Measurements from ENCODE around the gene FLT3LG.
A peak's percentile ranks its signal among the peaks of the same experiment; 100 is the strongest.

Gene FLT3LG

DNA sequence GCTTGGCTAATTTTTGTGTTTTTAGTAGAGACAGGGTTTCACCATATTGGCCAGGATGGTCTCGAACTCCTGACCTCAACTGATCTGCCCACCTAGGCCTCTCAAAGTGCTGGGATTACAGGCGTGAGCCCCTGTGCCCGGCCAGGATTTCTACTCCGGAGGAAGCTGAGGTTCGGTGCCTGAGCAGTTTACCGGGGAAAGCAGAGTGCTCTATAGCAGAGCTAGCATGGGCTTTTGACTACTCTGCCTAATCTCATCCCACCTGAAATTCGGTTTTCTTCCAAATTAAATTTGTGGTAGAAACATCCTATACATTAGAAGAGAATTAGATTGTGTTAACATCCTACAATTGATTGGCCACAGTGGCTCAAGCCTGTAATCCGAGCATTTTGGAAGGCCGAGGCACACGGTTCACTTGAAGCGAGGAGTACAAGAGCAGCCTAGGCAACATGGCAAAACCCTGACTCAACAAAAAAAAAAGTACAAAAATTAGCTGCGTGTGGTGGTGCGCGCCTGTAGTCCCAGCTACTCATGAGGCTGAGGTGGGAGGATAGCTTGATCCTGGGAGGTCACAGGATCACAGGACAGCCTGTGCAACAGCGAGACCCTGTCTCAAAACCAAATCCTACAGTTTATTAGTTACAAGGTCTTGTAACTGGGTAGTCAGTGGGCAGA is 15.0 kb downstream of the FLT3LG start:
- DNase-seq (ENCODE audit: low read depth): no peak

DNA sequence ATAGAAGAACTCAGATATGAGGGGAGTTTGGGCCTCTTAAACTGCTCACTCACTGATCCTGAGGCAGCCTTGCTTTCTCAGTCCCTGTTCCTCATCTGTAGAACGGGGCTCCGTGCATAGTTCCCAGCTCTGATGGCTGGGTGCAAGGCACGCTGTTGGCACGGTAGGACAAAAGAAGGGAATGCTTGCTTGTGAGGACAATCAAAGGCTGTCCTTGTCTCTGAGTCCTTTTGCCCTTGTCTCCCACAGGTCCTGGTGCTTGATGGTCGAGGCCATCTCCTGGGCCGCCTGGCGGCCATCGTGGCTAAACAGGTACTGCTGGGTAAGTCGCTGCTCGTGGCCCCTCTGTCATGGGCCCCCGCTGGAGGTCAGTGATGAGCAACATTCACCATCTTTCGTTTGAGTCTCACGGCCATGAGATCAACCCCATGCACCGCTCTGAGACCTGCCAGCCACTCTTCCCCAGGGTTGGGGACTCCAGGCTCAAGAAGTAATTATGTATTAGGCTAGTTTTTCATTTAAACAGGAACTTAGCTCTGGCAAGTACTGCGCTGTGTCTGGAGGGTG is 15.7 kb downstream of the FLT3LG start:
- DNase-seq (ENCODE audit: low read depth): no peak

DNA sequence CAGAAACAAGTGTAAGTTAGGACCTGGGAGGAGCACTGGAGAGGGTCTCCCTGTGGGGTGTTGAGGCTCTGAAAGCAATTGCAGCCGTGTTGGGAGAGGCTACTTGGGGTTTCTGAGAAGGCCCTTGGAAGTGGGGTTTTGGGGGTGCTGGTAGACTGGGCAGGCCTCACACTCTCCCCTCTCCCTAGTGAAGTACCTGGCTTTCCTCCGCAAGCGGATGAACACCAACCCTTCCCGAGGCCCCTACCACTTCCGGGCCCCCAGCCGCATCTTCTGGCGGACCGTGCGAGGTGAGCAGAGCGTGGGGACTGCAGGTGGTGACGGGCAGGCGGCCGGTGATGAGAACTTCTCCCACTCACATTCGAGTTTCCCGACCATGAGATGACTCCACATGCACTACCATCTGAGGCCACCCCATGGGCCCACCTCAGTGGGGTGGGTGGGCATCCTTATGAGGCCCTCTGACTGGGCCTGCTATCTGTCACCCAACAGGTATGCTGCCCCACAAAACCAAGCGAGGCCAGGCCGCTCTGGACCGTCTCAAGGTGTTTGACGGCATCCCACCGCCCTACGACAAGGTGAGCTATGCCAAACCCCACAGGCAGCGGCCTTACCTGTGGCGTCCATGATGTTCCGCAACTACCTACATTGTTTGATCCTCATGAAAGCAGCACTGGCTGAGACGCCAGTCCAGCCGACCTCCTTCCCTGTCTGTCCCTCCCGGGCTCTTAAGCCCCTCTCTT is 16.4 kb downstream of the FLT3LG start:
- DNase-seq (ENCODE audit: low read depth): no peak

DNA sequence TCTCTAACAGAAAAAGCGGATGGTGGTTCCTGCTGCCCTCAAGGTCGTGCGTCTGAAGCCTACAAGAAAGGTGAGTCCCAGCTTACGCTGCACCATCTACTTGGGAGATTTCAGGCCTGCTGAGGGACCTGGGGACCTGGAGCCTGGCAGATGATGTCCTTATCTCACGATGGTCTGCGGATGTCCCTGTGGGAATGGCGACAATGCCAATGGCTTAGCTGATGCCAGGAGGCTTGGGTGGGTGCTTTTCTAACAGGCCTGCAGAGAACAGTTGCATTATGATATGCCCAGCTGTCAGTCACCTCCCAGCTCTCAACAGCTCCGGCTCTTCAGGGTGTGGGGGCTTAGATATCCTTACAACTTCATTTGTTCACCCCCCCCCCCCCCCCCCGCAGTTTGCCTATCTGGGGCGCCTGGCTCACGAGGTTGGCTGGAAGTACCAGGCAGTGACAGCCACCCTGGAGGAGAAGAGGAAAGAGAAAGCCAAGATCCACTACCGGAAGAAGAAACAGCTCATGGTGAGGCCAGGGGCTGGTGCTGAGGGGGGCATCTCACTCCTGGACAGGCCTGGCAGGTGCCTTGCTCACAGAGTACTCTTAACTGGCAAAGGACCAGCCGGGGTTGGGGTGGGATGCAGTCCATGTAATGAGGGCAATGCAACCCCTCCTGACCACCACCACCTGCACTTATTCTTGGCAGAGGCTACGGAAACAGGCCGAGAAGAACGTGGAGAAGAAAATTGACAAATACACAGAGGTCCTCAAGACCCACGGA is 17.2 kb downstream of the FLT3LG start:
- no peak for DNase-seq (ENCODE audit: low read depth)

DNA sequence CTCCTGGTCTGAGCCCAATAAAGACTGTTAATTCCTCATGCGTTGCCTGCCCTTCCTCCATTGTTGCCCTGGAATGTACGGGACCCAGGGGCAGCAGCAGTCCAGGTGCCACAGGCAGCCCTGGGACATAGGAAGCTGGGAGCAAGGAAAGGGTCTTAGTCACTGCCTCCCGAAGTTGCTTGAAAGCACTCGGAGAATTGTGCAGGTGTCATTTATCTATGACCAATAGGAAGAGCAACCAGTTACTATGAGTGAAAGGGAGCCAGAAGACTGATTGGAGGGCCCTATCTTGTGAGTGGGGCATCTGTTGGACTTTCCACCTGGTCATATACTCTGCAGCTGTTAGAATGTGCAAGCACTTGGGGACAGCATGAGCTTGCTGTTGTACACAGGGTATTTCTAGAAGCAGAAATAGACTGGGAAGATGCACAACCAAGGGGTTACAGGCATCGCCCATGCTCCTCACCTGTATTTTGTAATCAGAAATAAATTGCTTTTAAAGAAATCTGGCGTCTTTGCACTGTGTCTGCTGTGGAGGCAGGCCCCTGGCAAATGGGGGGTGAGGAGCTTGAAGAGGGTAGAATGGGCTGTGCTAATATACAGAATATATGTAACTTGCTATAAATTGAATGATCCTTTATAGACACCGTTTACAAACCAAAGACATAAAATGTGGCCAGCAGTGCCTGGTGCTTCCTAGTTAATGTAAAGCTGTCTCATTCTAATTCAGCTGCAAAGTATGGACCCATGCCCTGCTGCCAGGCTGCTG is 18.0 kb downstream of the FLT3LG start:
- no peak for DNase-seq (ENCODE audit: low read depth)

DNA sequence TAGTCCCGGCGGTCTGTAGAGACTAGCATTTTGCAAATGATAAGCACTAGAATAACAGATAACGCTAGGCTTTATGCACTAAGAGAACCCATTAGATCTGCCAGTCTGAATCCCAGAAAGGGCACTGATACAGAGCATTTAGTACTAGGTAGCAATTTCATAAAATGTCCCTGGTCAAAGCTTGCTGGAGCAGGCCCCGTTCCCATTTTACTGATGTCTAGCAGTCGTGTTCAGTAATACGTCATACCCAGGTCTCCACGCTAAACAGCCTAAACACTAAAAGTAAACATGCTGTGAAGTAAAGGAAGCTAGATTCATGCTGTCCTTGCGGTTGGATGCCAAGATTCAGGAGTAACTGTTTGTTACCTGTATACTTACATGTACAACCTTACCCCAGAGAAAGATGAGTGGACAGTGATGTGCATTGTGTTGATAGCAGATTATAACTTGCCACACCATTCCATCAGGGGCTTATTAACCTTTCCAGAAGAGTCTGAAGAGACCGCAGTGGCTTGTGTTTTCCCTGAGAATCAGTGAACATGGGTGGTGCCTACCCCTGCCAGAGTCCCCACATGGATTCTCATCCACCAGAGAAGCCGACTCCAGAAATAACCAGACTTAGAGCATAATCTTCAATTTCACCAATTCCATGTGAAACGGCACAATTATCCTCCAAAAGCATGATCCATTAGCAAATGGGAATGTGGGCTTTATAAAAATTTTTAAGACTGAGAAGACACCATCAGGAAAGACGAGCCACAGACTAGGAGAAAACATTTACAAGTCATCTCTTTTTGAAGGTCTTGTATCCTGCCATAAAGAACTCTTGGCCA is 18.8 kb downstream of the FLT3LG start:
- DNase-seq (ENCODE audit: low read depth): no peak

DNA sequence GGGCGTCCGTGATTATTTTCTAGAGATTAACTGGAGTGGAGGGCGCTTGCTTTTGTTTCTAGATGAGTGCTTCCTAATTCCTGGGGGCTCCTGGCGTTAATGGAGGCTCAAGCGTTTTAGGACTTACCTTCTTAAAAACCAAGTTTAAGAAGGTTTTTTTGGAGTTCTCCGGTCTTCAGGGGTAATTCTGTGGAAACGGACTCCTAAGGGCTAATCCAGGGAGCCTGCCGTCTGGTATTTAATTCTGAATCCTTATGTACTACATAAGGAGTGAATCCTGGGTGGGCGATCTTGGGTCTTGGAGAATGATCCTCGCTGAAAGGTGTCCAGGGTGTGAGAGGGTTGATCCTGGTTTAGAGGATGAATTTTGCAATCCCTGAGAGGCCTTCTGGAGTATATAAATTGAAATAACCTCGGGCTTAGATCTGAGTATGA is 22.6 kb downstream of the FLT3LG start:
- no peak for DNase-seq (ENCODE audit: low read depth)

DNA sequence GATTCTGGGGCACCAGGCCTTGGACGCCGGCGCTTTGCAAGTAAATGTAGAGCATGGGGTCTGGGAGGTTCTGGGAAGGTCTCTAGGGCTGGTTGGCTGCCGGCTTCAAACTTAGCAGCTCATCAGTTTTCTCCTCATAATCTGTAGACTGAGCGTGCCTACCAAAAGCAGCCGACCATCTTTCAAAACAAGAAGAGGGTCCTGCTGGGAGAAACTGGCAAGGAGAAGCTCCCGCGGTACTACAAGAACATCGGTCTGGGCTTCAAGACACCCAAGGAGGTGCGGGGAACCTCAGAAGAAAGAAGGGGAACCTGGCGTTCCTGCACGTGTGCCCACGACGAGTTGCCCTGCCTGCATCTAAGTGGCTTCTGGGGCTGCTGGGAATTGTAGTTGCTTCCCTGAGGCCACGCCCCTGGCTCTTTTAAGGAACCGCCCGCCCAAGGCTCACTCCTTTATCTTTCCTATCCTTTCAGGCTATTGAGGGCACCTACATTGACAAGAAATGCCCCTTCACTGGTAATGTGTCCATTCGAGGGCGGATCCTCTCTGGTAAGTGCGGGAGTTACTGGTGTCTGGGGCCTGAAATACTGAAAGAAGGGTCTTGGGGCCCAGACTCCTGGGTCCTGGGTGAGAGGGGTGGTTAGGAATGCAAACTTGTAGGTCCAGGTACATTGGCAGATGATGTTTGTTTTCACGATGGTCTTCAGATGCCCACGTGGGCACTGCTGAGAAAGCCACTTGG is 23.2 kb downstream of the FLT3LG start:
- DNase-seq (ENCODE audit: low read depth): peak; percentile 41

DNA sequence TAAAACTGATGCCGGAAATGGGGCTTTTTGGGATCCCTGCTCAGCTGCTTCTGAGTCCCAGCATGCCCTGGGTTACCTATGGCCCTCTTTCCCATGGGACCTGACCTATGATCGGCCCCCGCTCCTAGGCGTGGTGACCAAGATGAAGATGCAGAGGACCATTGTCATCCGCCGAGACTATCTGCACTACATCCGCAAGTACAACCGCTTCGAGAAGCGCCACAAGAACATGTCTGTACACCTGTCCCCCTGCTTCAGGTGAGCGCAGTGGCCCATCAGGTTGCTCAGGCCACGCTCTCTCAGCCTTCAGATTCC is 23.7 kb downstream of the FLT3LG start:
- no peak for DNase-seq (ENCODE audit: low read depth)

DNA sequence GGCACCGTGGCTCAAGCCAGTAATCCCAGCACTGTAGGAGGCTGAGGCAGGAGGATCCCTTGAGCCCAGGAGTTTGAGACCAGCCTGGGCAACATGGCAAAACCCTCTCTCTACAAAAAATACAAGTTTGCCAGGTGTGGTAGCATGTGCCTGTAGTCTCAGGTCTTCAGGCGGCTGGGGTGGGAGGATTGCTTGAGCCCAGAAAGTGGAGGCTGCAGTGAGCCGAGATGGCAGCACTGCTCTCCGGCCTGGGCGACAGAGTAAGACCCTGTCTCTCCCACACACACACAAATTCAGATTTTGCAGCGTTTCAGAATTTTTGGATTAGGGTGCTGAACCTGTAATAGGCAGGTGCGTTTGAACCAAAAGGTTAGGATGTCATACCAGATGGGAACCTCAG is 24.5 kb downstream of the FLT3LG start:
- no peak for DNase-seq (ENCODE audit: low read depth)

DNA sequence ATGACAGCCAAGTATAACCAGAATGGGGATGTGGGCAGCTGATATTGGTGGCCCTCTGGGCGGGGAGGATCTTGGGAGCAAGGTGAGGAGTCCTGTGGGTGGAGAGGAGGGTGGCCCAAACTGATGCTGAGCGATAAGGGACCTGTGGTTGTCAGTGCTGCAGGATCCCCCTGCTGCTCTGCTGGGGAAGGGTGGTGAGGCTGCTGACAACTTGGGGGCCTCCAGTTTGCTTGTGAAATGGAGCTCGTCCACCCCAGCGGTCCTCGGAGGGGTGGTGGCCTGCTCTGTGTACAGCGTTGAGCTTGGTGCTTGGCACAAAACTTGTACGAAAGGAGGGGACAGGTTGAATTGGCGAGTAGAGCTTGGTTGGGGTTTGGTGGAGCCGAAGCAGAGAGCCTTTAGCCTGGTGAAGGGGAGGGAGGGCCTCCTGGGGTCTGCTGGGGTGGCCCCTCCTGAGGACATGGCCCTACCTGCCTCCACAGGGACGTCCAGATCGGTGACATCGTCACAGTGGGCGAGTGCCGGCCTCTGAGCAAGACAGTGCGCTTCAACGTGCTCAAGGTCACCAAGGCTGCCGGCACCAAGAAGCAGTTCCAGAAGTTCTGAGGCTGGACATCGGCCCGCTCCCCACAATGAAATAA is 25.1 kb downstream of the FLT3LG start:
- DNase-seq (ENCODE audit: low read depth): no peak

DNA sequence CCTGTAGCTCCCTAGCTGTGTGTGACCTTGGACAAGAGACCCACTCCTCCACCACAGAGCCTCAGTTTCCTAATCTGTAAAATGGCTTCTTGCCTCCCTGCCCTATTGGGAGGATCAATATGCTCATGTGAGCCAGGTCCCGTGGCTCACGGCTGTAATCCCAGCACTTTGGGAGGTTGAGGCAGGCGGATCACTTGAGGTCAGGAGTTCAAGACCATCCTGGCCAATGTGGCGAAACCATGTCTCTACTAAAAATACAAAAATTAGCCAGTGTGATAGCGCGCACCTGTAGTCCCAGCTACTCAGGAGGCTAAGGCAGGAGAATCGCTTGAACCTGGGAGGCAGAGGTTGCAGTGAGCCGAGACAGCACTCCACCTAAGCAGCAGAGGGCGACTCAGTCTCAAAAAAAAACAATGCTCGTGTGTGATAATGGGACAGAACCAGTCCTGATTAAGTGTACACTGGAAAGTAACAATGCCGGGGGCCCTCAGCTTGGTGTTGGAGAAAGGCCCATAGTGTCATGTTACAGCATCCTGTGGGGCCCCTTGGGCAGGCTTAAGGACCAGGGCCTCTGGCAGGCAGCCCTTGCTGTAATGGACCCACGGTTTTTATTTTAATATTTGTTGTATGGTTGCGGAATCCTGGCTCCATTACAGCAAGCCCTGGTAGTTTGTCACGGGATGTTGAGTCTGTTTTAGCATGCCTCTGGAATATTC is 29.0 kb downstream of the FLT3LG start:
- no peak for DNase-seq (ENCODE audit: low read depth)

DNA sequence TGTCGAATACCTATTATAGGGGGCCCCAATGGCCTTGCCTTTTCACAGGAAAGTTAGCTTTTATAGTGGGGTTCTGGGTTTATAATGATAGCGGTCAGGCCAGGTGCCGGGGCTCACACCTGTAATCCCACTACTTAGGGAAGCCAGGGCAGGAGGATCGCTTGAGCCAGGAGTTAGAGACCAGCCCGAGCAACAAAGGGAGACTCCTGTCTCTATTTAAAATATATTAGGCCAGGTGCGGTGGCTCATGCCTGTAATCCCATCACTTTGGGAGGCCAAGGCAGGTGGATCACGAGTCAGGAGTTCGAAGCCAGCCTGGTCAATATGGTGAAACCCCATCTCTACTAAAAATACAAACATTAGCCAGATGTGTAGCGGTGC is 29.6 kb downstream of the FLT3LG start:
- no peak for DNase-seq (ENCODE audit: low read depth)

DNA sequence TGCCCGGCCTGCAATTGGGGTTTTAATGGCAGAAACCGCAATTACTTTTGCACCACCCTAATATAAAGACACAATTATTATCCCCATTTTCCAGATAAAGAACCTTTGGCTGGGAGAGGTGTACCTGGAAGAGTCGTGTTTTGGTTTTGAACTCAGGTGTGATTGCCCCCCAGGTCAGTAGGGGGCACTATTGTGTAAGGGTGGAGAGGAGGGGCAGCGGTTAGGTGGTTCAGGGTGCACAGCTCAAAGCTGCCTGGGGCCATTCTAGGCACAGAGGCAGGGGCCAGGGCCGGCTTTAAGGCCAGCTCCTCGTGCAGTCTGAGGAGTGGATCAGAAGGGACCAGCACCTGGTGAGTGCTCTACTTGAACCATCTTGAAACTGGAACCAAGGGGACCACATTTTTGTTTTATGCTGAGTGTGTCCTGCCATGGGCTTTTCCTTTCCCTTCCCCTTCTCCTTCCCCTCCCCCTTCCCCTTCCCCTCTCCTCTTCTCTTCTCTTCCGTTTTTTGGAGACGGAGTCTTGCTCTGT is 32.6 kb downstream of the FLT3LG start:
- peak; percentile 72 for DNase-seq (ENCODE audit: low read depth)

DNA sequence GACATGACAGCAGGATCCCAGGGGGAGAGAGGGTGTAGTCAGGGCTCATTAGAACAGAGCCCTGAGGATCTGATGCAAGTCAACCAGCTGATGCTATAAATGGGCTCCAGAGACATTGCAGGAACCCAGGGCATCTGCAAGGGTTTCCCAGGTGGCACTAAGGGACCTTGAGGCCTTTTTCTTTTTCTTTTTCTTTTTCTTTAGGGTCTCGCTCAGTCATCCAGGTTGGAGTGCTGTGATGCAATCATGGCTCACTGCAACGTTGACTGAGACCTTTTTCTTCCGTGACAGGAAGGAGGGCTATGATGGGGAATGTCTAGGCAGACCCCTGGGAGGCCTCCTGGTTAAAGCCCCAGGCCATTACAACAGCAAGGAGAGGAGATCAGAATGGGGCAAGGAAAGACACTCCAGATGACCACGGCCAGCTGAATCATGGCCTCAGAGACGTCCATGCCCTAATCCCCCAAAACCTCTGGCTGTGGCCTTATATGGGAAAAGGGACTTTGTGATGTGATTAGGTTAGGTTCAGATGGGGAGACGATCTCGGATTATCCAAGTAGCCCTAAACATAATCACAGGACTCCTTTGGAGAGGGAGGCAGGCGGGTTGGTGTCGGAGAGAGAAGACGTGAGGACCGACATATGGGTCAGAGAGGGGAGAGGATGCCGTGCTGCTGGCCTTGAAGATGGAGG is 33.9 kb downstream of the FLT3LG start:
- DNase-seq (ENCODE audit: low read depth): no peak

DNA sequence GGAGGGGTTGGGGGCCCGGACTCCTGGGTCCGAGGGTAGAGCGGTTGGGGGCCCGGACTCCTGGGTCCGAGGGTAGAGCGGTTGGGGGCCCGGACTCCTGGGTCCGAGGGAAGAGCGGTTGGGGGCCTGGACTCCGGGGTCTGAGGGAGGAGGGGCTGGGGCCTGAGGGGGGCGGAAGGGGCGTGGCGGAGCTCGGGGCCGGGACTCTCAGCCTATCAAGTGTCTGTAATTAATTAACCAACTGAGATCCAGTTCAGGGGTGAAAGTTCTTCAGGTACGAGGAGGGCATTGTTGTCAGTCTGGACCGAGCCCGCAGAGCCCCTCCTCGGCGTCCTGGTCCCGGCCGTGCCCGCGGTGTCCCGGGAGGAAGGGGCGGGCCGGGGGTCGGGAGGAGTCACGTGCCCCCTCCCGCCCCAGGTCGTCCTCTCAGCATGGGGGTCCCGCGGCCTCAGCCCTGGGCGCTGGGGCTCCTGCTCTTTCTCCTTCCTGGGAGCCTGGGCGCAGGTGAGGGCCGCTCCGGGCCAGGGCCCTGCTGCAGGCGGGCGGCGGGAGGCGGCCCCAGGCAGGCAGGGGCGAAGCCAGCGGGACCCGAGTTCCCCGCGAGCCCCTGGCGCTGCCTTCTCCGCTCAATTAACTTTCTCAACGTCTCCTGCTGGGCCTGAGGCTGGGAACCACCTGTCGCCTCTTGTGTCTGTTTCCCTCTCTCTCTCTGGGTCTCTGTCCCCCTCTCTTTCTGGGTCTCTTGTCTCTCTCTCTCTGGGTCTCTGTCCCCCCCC is 39.1 kb downstream of the FLT3LG start:
- no peak for DNase-seq (ENCODE audit: low read depth)

DNA sequence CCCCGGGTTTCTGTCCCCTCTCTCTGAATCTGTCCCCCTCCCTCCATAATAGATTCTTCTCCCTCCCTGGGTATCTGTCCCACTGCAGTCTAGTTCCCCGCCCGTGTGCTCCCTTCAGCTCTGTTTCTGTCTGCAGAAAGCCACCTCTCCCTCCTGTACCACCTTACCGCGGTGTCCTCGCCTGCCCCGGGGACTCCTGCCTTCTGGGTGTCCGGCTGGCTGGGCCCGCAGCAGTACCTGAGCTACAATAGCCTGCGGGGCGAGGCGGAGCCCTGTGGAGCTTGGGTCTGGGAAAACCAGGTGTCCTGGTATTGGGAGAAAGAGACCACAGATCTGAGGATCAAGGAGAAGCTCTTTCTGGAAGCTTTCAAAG is 39.7 kb downstream of the FLT3LG start:
- DNase-seq (ENCODE audit: low read depth): no peak

DNA sequence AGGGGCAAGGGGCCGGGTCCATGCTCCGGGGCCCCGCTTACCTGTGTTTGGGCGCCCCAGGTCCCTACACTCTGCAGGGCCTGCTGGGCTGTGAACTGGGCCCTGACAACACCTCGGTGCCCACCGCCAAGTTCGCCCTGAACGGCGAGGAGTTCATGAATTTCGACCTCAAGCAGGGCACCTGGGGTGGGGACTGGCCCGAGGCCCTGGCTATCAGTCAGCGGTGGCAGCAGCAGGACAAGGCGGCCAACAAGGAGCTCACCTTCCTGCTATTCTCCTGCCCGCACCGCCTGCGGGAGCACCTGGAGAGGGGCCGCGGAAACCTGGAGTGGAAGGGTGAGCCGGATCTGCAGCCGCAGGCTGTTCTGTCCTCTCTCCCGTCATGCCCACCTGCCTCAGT is 40.1 kb downstream of the FLT3LG start:
- no peak for DNase-seq (ENCODE audit: low read depth)

All from activated gamma-delta T cell treated with anti-CD3 and anti-CD28 coated beads, Interleukin-2, amount 50 U/mL, for 16 hours (primary cell).